Measurements from ENCODE around the gene TKFC.

The TKFC gene, protein sequence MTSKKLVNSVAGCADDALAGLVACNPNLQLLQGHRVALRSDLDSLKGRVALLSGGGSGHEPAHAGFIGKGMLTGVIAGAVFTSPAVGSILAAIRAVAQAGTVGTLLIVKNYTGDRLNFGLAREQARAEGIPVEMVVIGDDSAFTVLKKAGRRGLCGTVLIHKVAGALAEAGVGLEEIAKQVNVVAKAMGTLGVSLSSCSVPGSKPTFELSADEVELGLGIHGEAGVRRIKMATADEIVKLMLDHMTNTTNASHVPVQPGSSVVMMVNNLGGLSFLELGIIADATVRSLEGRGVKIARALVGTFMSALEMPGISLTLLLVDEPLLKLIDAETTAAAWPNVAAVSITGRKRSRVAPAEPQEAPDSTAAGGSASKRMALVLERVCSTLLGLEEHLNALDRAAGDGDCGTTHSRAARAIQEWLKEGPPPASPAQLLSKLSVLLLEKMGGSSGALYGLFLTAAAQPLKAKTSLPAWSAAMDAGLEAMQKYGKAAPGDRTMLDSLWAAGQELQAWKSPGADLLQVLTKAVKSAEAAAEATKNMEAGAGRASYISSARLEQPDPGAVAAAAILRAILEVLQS

DNA sequence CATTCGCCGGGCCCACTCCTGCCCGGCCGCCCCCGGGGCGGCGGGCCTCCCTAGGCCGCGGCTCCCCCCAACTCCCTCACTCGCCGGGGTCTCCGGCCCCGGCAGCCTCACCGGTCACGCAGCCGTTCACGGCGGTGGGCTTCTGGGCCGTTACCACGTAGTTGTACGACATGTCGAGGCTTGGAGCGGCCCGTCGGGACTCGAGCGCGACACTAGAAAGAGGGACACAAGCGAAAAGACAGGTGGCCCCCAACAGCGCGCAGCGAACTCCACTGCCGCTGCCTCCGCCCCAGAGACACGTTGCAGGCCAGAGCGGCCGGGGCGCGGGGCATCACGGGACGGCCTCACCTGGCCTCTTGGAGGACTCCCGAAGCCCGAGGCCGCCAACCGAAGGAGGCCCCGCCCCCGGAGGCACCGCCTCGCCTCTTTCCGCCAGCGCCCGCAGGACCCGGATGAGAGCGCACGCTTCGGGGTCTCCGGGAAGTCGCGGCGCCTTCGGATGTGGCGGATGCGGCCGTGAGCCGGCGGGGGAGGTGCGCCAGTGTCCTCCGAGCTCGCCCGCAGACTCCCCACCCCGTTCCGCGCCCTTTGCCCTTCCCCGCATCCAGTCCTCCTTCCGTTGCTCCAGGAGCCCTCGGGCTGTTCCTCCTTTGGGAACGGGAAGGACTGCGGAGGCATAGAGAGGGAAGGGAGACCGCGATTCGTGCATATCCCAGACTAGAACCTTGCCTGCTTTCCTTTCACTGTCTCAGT lies at the start of gene TKFC, which contains the start of gene DDB1:
Gene TKFC (plus strand): TSS at position 432 of the 753 bp plus-strand sequence. CDS start 1,501 bp downstream, outside the sequence.
Gene DDB1 (minus strand): TSS at position 309 of the 753 bp plus-strand sequence. CDS start 137 bp downstream, at position 172.
- Histone ChIP-seq H3K9me3 (ENCODE audit: control insufficient read depth, insufficient read depth, low read length) (no peaks in the 10 kb centered on the region), H3K27ac (ENCODE audit: low read depth, low read length) (peak within 1 kb of the TSS; percentile 95), H3K36me3 (ENCODE audit: control insufficient read depth, insufficient read depth, low read length) (peaks cover 30% of the 10 kb centered on the region), H3K4me1 (ENCODE audit: control insufficient read depth, insufficient read depth, low read length) (peaks cover 26% of the 10 kb centered on the region), H3K9ac (ENCODE audit: low read depth, low read length) (peak within 1 kb of the TSS; percentile 95), H3K4me3 (ENCODE audit: low read depth, low read length) (peak within 1 kb of the TSS; percentile 88), H3K27me3 (ENCODE audit: control insufficient read depth, insufficient read depth, low read length) (no peaks in the 10 kb centered on the region)

DNA sequence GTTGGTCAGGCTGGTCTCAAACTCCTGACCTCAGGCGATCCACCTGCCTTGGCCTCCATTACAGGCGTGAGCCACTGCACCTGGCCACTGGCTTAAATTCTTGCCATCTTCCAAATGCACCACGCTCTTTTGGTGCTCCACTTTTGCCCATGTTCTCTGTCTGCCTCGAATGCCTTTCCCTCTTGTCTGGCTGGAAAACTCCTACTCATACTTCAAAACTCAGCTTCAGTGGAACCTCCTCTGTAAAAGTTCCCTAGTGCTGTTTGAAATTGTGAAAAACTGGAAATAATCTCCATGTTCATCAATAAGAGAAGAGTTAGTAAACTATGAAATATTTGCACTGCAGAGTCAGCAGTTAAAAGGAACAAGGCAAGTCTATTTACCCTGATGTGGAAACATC lies 49.4 kb upstream of the TKFC start:
- Histone ChIP-seq H3K4me3 (ENCODE audit: low read depth, low read length) (no peak overlapping the region), H3K9me3 (ENCODE audit: control insufficient read depth, insufficient read depth, low read length) (no peaks in the 10 kb centered on the region), H3K27me3 (ENCODE audit: control insufficient read depth, insufficient read depth, low read length) (no peaks in the 10 kb centered on the region), H3K4me1 (ENCODE audit: control insufficient read depth, insufficient read depth, low read length) (peaks cover 19% of the 10 kb centered on the region), H3K27ac (ENCODE audit: low read depth, low read length) (no peak overlapping the region), H3K9ac (ENCODE audit: low read depth, low read length) (no peak overlapping the region), H3K36me3 (ENCODE audit: control insufficient read depth, insufficient read depth, low read length) (peaks cover 55% of the 10 kb centered on the region)

DNA sequence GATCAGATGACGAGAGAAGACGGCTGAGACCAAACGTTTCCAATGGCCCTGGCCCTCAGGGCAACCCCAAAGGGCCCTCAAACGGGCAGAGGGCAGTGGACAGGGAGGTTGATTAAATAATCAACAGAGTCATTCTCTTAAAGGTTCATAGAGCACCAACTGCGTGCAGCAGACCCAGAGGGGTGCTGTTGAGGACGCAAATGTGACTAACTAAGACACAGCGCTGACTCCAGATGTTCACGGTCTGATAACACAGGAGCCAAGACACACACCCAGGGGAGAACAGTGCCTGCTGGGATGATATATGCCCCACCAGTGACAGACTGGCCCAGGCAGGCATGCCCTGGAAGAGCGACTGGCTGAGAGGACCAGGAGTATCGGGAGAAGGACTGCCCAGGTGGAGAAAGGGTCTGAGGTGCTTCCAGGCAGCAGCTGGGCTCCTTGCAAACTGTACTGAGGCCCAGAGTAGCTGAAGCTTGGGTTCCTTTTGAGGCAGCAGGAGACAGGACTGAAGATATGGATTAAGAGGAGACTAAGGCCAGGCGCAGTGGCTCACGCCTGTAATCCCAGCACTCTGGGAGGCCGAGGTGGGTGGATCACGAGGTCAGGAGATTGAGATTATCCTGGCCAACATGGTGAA lies 45.6 kb upstream of the TKFC start:
- no peaks in the 10 kb centered on the region for H3K9me3 ChIP-seq (ENCODE audit: control insufficient read depth, insufficient read depth, low read length)
- H3K36me3 ChIP-seq (ENCODE audit: control insufficient read depth, insufficient read depth, low read length) = peaks cover 43% of the 10 kb centered on the region
- no peaks in the 10 kb centered on the region for H3K27me3 ChIP-seq (ENCODE audit: control insufficient read depth, insufficient read depth, low read length)
- no peaks in the 10 kb centered on the region for H3K4me1 ChIP-seq (ENCODE audit: control insufficient read depth, insufficient read depth, low read length)
- no peak overlapping the region for H3K27ac ChIP-seq (ENCODE audit: low read depth, low read length)
- H3K9ac ChIP-seq (ENCODE audit: low read depth, low read length) = no peak overlapping the region
- no peak overlapping the region for H3K4me3 ChIP-seq (ENCODE audit: low read depth, low read length)

DNA sequence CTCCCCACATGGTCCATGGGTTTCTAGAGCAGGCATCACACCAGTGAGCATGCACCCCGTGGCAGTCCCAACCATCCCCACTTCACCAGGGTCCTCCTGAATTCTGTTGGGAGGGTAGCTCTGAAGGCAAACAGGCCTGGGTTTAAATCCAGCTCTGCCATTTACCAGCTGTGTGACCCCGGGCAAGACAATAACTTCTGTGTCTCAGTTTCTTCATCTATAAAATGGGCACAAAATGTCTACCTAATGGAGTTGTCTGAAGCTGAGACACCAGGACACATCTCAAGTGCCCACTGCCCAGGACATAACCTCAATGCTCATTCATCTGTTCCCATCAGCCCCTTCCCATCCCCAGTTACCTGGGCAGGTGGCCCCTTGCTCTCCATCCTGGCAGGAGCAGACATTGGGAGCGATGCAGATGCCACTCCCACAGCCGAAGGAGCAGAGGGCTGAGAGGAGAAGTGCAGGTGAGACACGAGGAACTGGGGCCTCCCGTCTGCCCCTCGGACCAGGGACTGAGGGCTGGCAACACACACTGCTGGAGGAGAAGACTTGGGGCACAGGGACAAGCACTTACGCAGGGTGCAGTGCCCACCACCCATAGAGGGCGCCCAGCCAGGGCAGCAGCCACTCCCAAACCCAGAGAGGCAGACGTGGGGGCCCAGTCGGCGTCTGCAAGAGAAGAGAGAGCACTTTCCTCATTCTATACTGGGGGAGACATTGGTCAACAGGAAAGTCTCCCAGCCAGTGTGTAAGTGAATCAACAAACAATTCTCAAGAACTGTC lies 41.9 kb upstream of the TKFC start:
- Histone ChIP-seq H3K27ac (ENCODE audit: low read depth, low read length) (no peak overlapping the region), H3K4me3 (ENCODE audit: low read depth, low read length) (no peak overlapping the region), H3K9ac (ENCODE audit: low read depth, low read length) (no peak overlapping the region), H3K27me3 (ENCODE audit: control insufficient read depth, insufficient read depth, low read length) (peaks cover 11% of the 10 kb centered on the region), H3K9me3 (ENCODE audit: control insufficient read depth, insufficient read depth, low read length) (no peaks in the 10 kb centered on the region), H3K4me1 (ENCODE audit: control insufficient read depth, insufficient read depth, low read length) (peaks cover 7% of the 10 kb centered on the region; the same call in 1 of the 2 replicates), H3K36me3 (ENCODE audit: control insufficient read depth, insufficient read depth, low read length) (peaks cover 16% of the 10 kb centered on the region)

DNA sequence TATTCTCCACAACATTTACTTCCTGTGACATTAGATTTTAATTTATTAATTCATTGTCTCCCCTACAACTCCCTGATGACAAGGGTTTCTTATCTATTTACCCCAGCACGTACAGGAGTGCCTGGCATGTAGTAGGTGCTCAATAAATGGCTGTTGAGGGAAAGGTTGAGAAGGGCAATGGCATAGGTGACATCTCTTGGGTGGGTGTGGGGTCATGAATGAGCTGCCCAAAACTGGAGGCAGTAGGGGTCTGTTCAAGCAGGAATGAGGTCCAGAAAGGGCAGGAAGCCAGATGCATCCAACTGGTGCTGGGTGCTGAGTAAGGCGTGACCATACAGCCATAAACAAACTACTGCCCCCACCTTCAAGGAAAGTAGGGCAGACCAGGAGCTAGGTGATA lies 40.7 kb upstream of the TKFC start:
- H3K4me3 ChIP-seq (ENCODE audit: low read depth, low read length) = no peak overlapping the region
- no peaks in the 10 kb centered on the region for H3K9me3 ChIP-seq (ENCODE audit: control insufficient read depth, insufficient read depth, low read length)
- peaks cover 7% of the 10 kb centered on the region; the same call in 1 of the 2 replicates for H3K4me1 ChIP-seq (ENCODE audit: control insufficient read depth, insufficient read depth, low read length)
- H3K27me3 ChIP-seq (ENCODE audit: control insufficient read depth, insufficient read depth, low read length) = peaks cover 11% of the 10 kb centered on the region
- H3K36me3 ChIP-seq (ENCODE audit: control insufficient read depth, insufficient read depth, low read length) = peaks cover 16% of the 10 kb centered on the region
- no peak overlapping the region for H3K9ac ChIP-seq (ENCODE audit: low read depth, low read length)
- H3K27ac ChIP-seq (ENCODE audit: low read depth, low read length) = no peak overlapping the region

DNA sequence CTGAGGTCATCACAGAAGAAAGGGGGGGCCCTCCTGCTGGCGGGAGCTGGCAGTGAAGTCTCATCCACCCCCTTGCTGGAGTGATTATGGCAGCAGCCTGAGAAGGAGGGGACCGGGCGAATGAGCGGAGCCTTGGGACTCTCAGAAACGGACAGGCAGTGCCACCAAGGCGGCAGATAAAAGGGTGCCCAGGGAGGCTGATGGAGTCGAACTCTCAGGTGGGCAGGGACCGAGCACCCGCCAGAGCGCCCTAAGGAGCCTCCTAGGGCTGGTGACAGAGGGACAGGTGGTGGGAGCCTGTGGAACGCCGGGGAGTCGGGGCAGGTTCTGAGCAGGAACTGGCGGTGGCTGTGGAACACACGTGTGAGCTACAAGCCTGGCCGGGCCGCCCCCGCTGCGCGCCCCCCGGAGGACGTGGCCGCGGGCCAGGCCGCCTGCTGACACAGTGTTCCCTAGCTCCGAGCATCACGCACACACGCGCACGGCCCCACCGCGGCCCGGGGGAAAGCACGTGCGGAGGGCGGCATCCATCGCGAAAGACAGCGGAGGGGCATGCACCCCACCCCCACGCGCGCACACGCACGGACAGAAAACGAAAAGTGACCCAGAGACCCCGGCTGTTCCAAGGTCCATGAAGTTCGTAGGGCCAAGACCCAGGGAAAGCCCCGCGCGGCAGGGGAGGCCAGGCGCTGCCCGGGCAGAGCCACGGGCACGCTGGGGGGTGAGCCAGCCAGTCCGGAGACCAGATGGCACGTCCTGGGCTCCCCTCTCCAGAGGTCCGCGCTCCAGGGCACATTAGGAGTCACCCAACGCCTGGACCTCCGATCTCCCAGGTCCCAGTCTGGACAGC lies 38.9 kb upstream of the TKFC start:
- Histone ChIP-seq H3K9me3 (ENCODE audit: control insufficient read depth, insufficient read depth, low read length) (no peaks in the 10 kb centered on the region), H3K4me1 (ENCODE audit: control insufficient read depth, insufficient read depth, low read length) (peaks cover 17% of the 10 kb centered on the region; the same call in 1 of the 2 replicates), H3K9ac (ENCODE audit: low read depth, low read length) (peak overlapping the region; percentile 89), H3K27me3 (ENCODE audit: control insufficient read depth, insufficient read depth, low read length) (peaks cover 11% of the 10 kb centered on the region), H3K36me3 (ENCODE audit: control insufficient read depth, insufficient read depth, low read length) (peaks cover 23% of the 10 kb centered on the region), H3K4me3 (ENCODE audit: low read depth, low read length) (peak overlapping the region; percentile 91), H3K27ac (ENCODE audit: low read depth, low read length) (peak overlapping the region; percentile 55)

DNA sequence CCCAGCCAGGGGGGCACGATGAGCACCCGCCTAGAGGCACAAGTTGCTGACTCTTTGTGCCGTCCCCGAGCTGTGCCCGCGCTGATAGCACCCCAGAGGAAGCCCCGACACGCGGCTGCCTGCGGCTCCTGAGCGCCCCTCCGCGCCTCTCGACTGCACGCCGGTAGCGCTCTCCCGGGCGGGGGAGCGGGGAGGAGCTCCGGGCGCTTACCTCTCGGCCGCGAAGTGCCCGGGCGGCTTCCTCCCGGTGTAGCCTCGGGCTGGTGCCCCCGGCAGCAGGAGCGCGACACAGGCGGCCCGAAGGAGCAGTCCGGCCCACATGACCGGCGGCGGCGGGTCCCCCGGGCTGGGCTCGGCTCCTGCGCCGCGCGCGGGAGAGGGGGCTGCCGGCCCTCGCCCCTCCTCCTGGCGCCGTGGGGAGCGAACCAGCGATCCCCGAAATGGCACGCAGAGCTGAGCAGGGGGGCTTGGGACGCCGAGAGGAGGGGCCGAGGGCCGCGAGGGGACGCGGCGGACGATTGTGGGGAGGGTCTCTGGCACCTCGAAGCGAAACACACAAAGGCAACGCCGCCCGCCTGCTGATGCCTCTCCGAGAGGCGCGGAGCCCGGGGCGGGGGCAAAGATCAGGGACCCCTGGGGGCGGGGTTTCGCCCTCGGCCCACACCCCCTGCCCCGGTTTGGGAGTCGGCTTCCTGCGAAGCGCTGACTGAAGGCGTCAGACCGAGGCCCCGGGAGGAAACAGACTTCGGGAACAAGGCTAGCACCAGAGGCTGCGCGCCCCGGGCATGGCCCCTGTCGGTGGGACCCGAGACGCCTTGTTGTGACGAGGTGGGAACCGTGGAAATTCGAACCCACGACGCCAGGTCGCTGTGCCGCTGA lies 38.1 kb upstream of the TKFC start, which contains the start of gene VWCE:
Gene VWCE (minus strand): TSS at position 600 of the 879 bp plus-strand sequence. CDS start 279 bp downstream, at position 321.
- H3K27me3 ChIP-seq (ENCODE audit: control insufficient read depth, insufficient read depth, low read length) = peaks cover 11% of the 10 kb centered on the region
- H3K27ac ChIP-seq (ENCODE audit: low read depth, low read length) = peak within 1 kb of the TSS; percentile 55
- H3K36me3 ChIP-seq (ENCODE audit: control insufficient read depth, insufficient read depth, low read length) = peaks cover 32% of the 10 kb centered on the region
- H3K4me3 ChIP-seq (ENCODE audit: low read depth, low read length) = peak within 1 kb of the TSS; percentile 91
- H3K9me3 ChIP-seq (ENCODE audit: control insufficient read depth, insufficient read depth, low read length) = no peaks in the 10 kb centered on the region
- H3K9ac ChIP-seq (ENCODE audit: low read depth, low read length) = peak within 1 kb of the TSS; percentile 89
- peaks cover 17% of the 10 kb centered on the region; the same call in 1 of the 2 replicates for H3K4me1 ChIP-seq (ENCODE audit: control insufficient read depth, insufficient read depth, low read length)

DNA sequence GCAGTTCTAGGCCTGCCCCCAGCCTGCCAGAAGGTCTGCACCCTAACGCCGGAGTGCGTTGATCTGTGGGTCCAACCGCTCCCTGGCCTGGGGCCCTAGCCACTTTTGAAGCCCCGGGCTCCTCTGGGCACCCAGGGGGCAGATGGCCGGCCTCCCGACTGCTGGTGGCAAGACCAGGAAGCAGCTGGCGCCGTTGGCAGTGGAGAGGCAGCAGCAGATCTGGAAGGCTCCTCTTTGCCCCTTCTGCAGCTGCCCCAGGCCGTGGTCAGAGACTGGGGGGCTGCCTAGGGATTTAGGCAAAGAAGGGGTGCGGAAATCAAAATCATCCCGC lies 37.5 kb upstream of the TKFC start:
- Histone ChIP-seq H3K4me3 (ENCODE audit: low read depth, low read length) (peak overlapping the region; percentile 91), H3K27me3 (ENCODE audit: control insufficient read depth, insufficient read depth, low read length) (peaks cover 11% of the 10 kb centered on the region), H3K27ac (ENCODE audit: low read depth, low read length) (peak overlapping the region; percentile 55), H3K36me3 (ENCODE audit: control insufficient read depth, insufficient read depth, low read length) (peaks cover 38% of the 10 kb centered on the region), H3K9ac (ENCODE audit: low read depth, low read length) (peak overlapping the region; percentile 4; the same call in 1 of the 2 replicates), H3K4me1 (ENCODE audit: control insufficient read depth, insufficient read depth, low read length) (peaks cover 17% of the 10 kb centered on the region; the same call in 1 of the 2 replicates), H3K9me3 (ENCODE audit: control insufficient read depth, insufficient read depth, low read length) (no peaks in the 10 kb centered on the region)

DNA sequence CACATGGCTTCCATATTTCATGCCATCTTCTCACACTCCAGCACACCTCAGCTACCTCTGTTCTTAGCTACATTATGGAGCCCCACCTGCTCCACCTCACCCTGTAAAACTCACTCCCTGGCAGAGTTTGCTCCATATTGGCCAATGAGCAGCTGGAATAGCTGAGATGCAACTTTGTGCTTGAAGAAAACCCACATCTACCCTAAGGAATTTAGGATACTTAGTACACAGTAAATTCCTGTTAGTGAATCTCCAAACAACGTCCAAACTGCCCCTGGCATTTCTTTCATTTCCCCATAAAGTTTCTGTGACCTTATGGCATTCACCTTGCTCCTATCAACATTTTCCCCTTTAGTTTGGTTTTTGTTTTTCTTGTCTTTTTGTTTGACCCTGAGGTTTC lies 35.7 kb upstream of the TKFC start:
- H3K9ac ChIP-seq (ENCODE audit: low read depth, low read length) = no peak overlapping the region
- no peak overlapping the region for H3K27ac ChIP-seq (ENCODE audit: low read depth, low read length)
- no peak overlapping the region for H3K4me3 ChIP-seq (ENCODE audit: low read depth, low read length)
- H3K27me3 ChIP-seq (ENCODE audit: control insufficient read depth, insufficient read depth, low read length) = peaks cover 11% of the 10 kb centered on the region
- H3K36me3 ChIP-seq (ENCODE audit: control insufficient read depth, insufficient read depth, low read length) = peaks cover 52% of the 10 kb centered on the region
- peaks cover 17% of the 10 kb centered on the region; the same call in 1 of the 2 replicates for H3K4me1 ChIP-seq (ENCODE audit: control insufficient read depth, insufficient read depth, low read length)
- no peaks in the 10 kb centered on the region for H3K9me3 ChIP-seq (ENCODE audit: control insufficient read depth, insufficient read depth, low read length)
